ENCODE data around the gene ACSF2.

The ACSF2 gene

DNA sequence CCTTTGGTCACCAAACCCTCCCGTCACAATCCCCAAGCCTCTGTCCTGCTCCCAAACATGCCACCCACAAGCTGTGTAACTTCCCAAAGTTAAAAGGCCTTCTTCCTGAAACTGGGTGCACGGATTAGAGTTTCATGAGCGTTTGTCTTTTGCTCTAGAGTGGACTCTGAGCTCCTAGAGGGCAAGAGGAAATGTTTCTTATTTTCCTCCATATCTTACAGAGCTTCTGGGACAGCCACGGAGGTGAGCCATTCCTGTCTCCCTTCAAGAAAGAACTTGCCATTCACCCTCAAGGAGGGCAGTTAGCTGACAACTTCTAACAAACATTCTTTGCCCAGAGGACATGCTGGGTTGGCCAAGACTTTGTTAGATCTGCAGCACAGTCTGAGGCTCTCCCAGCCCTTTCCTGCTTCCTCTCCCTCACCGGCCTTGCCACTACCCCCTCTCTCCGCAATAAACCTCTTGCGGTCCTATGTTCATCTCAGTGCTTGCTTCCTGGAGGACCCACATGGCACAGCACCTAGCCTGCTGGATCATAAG is 79.6 kb downstream of the ACSF2 start:
- DNase-seq: no peak

- no peak for DNase-seq
Observed at GRCh38 chr17:50506298-50506697, 80.3 kb downstream of the ACSF2 start.

GRCh38 chr17:50507871-50508572 is 82.0 kb downstream of the ACSF2 start, which contains the start of gene MYCBPAP:
Gene MYCBPAP (plus strand): TSS chr17:50508439. CDS start chr17:50508675, 236 bp downstream.
- DNase-seq: peak; percentile 49

GRCh38 chr17:50508573-50509460 is 82.8 kb downstream of the ACSF2 start:
- DNase-seq: no peak

- no peak for DNase-seq
Observed at GRCh38 chr17:50511058-50511457, 85.0 kb downstream of the ACSF2 start.

DNA sequence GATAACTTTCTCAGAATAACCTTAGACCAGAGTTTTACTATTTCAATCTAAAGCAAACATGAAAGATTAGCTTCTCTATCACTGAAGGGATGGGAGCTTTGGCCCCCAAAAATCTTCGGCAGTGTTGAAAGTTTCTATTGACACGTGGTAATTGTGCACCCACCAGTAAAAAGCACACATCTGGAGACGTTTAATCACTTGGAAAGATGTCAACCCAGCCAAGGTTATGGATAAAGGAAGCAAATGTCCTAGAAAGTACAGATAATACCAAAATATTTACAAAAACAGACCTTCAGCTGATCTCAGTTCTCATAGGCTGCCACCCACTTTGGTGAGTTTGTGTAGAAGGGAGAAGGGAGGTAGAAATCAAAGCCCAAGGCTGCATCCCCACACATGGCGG is 87.5 kb downstream of the ACSF2 start:
- no peak for DNase-seq

DNA sequence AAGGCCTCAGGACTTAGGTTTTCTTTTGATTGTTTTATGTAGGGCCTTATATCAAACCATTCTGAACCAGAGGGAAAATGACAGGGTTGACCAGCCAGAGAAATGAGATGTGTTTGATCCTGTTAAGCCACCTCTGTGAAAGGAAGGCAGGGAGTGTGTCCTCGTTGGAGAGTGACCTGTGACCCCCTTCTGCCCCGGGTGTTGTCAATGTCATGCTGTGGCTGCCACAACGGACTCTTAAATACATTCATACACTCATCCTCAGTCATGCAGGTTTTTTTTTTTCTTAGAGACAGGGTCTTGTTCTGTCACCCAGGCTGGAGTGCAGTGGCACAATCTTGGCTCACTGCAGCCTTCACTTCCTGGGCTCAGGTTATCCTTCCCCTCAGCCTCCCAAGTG is 88.4 kb downstream of the ACSF2 start:
- DNase-seq: no peak

DNA sequence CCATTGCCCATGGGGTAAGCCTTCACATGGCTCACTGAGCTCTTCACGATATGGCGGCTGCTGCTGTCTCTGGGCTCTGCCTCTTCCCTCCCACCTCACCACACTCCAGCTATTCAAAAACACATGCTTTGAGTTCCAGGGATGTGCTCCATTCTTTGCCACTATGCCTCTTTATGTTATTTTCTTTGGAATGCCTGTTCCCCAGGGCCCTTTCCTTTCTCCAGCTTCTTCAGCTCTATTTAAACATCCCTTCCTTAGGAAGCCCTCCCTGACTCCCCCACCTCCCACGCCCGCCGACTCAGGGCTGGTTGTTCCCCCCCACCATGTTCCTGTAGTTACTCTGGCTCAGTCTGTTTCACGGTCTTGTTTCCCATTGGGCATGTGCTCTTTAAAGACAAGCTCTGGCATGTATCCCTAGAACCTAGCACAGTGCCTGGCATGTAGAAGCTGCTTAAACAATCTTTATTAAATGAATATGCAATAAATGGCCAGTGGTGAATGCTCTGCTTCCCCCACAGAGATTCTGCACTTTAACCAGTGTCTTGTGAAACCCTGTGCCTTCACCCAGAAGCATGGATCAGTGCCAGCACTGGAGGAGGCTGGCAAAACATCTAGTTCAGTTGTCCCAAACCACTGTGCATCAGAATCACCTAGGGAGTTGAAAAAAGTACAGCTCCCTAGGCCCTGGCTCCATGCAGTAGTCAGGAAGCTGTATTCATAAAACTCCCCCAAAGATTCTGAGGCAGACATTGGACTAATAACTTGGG is 89.1 kb downstream of the ACSF2 start:
- no peak for DNase-seq

DNA sequence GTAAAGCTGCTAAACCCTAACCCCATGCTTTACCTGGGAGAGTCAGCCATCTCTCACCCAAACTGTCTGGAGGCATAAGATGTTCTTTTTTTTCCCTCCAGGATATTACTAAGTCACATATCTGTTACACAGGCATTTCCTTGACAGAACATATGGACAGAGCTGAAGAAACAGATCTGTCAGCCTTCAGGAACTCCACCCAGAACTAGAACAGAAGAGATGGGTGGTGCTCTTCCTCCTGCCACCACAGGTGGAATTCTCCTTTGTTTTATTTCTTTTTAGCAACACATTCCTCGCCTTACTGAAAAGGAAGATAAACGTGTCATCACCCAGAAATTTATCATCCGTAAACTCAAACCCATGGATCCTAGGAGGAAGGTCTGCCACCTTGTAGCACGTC is 91.0 kb downstream of the ACSF2 start:
- no peak for DNase-seq

GRCh38 chr17:50517504-50518383 is 91.7 kb downstream of the ACSF2 start:
- no peak for DNase-seq

DNA sequence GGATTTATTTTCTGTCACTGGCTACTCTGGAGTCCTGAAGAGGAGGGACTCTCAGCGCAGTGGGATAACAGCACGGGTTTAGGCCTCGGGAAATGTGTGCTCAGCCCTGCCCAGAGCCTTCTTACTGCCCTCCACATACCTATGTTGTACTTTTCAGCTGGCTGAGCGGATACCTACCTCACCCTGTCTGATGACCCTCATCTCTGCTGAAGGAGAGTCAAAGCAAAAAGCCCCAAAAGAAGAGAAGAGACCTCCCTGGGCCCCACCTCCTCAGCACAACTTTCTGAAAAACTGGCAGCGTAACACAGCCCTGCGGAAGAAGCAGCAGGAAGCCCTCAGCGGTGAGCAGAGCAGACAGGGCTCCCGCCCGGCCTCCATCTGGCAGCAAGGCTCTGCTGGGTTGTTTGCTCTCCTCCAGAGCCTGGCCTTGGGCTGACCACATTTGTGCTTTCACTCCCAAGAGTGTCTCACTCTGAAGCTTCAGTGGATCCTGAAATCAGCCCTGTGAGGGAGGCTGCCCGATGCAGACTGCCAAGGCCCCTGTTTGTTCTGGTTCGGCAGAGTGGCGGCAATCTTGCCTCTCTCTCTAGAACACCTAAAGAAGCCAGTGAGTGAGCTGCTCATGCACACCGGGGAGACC is 92.5 kb downstream of the ACSF2 start:
- DNase-seq: no peak

DNA sequence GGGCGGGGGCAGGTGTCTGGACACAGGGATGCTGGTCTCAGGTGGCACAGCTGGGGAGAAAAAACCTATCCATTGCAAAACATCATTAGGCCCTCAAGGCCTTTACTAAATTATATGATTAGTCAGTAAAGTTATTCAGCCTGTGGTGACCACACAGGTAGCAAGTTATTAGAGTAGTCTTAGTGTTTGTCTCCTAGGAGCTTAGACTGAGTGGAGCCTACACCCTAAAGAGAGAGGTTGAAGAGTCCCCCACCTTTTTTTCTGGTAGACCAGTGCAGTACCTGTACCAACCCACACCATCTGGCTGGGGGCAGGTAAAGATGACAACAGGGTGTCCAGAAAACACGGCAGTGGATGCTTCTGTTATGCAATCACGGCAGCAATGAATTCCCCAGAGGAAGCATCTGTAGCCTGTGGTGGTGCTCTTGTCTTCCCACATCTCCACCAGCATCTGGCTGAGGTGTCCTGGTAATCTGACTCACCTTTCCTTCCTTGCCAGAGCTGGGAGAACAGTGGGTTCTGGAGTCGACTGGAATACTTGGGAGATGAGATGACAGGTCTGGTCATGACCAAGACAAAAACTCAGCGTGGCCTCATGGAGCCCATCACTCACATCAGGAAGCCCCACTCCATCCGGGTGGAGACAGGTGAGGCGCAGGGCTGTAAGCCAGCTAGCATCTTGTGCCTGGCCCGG is 93.3 kb downstream of the ACSF2 start:
- no peak for DNase-seq

DNA sequence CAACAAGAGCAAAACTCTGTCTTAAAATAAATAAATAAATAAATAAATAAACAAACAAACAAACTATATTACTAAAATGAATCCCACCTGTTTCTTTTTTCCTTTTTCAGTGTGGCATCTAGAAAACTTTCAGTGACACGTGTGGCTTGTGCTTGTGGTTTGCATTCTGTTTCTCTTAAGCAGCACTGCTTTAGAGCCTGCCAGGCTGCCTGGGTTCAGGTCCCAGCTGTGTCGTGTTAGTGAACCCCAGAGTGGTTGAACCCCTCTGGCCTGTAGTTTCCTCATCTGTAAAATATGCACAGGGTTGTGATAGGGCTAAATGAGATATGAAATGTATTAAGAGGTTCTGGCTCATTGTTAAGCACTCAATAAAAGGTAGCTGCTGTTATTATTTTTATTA is 94.5 kb downstream of the ACSF2 start:
- no peak for DNase-seq

DNA sequence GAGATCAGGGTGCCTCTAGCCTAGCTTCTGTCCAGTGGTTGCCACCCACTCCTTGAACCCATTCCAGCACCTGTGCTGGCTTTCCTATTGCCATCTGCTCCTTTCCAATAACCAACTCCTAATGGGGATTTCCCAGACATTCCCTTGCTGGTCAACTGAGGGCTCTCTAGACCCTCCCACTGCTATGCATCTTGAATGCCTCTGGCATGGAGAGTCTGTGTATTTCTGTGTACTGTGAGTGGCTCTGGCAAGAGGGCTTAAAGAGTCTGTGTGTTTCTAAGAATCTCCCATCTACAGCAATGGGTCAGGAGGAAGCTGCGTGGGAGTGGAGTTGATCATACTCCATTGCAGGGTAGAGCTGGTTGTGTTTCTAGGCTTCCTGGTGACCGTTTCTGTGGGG is 95.5 kb downstream of the ACSF2 start:
- DNase-seq: no peak

DNA sequence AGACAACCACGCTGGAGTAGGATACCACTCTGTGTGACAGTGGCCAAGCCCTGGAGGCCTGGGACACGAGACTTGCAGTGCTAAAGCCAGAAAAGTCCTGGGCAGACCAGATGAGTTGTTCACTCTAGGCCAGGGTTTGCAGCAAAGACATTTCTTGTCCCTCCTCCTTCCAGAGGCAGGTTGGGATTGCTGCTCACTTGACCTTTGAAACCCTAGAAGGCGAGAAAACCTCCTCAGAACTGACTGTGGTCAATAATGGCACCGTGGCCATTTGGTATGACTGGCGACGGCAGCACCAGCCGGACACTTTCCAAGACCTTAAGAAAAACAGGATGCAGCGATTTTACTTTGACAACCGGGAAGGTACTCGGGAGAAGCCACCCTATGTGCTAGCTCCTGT is 96.7 kb downstream of the ACSF2 start:
- DNase-seq: no peak

DNA sequence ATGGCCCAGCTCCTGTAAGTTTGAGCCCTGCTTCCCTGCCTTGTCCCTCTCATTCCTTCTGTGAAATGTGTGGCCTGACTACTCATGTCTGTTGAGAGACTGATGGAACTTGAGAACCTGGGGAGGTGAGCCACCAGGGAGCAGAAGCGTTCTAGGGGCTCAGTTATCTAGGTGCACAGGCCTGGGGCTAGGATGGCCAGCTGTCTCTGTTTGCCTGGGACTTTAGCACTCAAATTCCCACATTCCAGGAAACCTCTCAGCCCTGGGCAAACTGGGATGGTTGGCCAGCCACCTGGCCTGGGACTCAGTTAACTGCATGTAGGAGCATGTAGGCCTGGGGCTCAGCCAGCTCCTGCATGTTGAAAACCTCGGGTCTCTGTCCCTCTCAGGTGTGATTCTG is 97.2 kb downstream of the ACSF2 start:
- DNase-seq: no peak

Measured in NCI-H1105 (cell line).